IPS-15b (cell line): ENCODE results near the gene ZNF302.
"Not testable (repeated sequence)": the region's sequence is repeated elsewhere in the genome, so short reads cannot be mapped to it uniquely, and the experiment has no call there.

ENCODE experiments used
- H3K27me3 ChIP-seq: one replicate; pipeline ENCODE4 v1.6.1; 2013; ENCODE audit warnings: low read length; ENCODE audit not compliant: control insufficient read depth, insufficient read depth
- H3K36me3 ChIP-seq: one replicate; pipeline ENCODE4 v1.6.1; 2013; ENCODE audit warnings: low read length; ENCODE audit not compliant: control insufficient read depth, insufficient read depth
- H3K4me1 ChIP-seq: one replicate; pipeline ENCODE4 v1.6.1; 2013; ENCODE audit warnings: mild to moderate bottlenecking, low read length; ENCODE audit not compliant: control insufficient read depth, insufficient read depth
- H3K4me3 ChIP-seq: one replicate; pipeline ENCODE4 v1.5.1; 2013; ENCODE audit warnings: low read depth, low read length
- H3K9ac ChIP-seq: one replicate; pipeline ENCODE4 v1.6.1; 2013; ENCODE audit warnings: low read depth, mild to moderate bottlenecking, low read length
- H3K9me3 ChIP-seq: one replicate; pipeline ENCODE4 v1.6.1; 2013; ENCODE audit warnings: mild to moderate bottlenecking, low read length; ENCODE audit not compliant: control insufficient read depth, insufficient read depth

ZNF302 gene

DNA sequence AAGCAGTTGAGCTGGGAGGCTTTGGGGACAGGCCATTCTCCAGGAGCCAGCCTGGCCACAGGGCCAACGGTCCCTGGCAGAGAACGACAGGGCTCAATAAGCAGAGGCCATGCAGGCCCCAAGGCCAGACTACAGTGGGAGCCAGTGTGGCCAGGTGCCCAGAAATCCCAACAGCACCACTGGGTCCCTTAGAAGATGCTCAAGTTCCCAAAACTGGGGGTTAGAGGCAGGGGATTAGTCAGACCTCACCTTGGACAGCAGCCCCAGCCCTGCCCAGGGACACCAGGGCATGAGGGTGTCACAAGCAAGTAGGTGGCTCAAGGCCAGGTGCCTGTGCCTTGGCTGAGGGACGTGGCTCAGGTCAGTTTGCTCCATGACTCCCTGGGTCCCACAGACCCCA lies 13.3 kb upstream of the ZNF302 start:
- no peak overlapping the region for H3K4me3 ChIP-seq
- H3K27me3 ChIP-seq: no peaks in the 10 kb centered on the region
- no peak overlapping the region for H3K9ac ChIP-seq
- H3K4me1 ChIP-seq: peaks cover 3% of the 10 kb centered on the region
- H3K36me3 ChIP-seq: no peaks in the 10 kb centered on the region
- H3K9me3 ChIP-seq: no peaks in the 10 kb centered on the region

DNA sequence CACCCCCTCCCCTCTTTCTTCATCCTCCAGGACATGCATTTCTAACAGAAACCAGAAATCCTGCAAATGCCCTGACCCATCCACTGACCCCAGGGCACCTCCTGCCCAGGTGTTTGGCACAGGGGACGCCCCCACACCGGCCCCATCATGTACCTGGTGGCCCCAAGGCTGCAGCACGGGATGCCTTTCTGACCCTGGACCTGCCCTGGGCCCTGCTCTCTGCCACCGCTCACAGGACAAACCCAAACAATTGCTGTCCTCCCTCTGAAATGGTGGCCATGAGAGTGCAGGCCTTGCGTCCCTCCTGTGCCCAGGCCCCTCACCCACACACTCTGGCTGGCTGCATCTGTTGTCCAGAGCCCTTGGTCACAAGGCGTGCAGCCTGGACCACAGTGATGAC lies 12.6 kb upstream of the ZNF302 start:
- Histone ChIP-seq H3K36me3 (no peaks in the 10 kb centered on the region), H3K9ac (no peak overlapping the region), H3K4me3 (no peak overlapping the region), H3K9me3 (no peaks in the 10 kb centered on the region), H3K4me1 (peaks cover 3% of the 10 kb centered on the region), H3K27me3 (no peaks in the 10 kb centered on the region)

DNA sequence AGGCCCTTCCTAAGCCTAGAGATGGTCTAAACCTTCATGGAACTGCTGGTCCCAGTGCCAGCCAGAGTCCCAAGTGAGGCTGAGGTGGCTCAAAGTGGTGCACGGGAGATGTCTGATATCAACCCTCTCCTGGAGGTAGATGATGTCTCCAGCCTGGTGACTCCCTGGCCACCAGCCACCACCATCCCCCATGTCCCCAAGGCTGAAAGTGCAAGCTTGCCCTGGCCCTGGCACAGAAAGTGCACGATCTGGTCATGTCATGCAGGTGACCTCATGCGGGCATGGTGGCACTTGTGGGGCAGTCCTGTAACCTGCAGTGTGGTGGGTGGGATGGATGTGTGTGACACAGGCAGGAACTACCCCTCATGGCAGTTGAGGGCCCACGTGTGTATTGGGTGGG lies 12.2 kb upstream of the ZNF302 start:
- H3K9me3 ChIP-seq, H3K4me1 ChIP-seq, H3K36me3 ChIP-seq, H3K4me3 ChIP-seq, H3K9ac ChIP-seq, H3K27me3 ChIP-seq: not testable (repeated sequence)

DNA sequence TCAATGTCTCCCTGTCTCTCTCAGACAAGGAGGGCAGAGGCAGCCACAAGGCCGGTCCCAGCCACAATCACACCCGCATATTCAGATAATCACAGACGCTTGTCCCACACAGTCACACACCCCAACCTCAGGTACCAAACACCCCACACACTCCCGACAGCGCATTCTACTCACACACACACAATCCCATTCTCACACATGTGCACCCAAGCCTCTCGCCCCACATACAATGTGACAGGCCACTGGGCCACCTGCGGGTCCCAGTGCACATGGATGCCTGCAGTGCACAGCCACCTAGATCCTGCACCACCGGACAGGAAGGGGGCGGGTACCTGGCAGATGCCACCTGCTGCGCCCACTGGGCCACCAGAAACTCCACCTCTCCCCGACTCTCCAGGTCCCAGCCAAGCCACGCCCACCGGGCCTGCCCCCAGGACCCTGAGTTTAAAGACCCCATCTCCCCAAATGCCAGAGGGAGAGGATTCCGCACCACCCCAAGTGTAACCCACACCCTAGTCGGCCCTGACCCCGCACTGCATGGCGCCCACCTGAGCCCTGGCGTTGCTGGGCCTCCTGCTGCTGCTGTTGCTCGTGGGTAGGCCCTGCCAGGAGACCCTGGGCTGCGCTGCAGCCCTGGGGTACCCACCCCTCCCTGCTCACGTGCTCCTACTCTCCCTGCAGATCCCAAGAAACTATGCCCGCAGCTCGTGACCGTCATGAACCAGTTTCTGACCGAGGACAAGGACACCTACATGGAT lies 11.1 kb upstream of the ZNF302 start:
- Histone ChIP-seq H3K9ac (no peak overlapping the region), H3K36me3 (no peaks in the 10 kb centered on the region), H3K27me3 (no peaks in the 10 kb centered on the region), H3K9me3 (no peaks in the 10 kb centered on the region), H3K4me3 (no peak overlapping the region), H3K4me1 (peaks cover 3% of the 10 kb centered on the region)

DNA sequence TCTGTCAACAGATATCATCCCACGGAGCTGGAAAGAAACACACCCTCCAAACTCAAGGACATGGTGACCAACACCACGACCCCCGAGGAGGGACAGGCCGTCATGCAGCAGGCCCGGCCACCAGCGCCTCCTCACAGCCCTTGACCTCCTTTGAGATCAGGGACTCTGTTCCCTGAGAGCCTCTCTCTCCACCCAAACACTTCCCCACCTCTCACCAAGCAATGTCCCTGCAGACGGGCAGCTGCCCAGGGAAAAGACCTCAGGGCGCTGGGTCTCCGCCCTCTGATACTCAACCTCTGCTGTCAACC lies 10.6 kb upstream of the ZNF302 start:
- Histone ChIP-seq H3K4me1 (peaks cover 3% of the 10 kb centered on the region), H3K9ac (no peak overlapping the region), H3K27me3 (no peaks in the 10 kb centered on the region), H3K9me3 (no peaks in the 10 kb centered on the region), H3K4me3 (no peak overlapping the region), H3K36me3 (no peaks in the 10 kb centered on the region)

DNA sequence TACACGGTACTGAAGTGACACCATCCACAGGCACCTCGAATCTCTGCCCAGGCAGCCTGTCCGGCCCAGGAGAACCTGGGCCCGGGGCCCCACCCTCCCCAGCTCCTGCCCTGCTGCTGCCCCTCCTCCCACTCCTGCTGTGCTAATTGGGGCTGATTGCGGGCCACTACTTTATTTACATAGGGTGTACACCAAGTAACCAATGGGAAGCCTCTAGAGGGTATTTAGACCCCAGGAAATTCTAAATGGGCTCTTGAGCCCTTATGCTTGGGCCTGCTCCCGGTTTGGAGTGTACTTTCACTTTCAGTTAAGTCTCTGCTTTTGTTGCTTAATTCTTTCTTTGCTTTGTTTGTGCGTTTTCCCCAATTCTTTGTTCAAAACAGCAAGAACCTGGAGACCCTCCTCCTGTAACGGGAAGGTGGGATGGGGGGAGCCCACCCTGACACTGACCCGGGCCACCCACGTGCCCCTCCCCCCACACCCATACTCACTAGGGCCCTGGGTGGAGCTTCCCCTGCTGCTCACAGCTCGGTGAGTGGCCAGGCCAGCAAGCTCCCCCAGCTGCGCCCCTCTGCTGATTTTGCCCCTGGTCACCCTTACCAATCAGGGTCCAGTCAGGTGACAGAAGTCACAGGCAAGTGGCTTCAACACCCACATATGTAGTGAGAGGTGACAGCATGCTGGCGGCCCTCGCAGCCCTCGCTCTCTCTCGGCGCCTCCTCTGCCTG lies 10.0 kb upstream of the ZNF302 start:
- Histone ChIP-seq H3K4me1 (peaks cover 3% of the 10 kb centered on the region), H3K36me3 (no peaks in the 10 kb centered on the region), H3K9ac (no peak overlapping the region), H3K9me3 (no peaks in the 10 kb centered on the region), H3K27me3 (no peaks in the 10 kb centered on the region), H3K4me3 (peak overlapping the region; percentile 32)

DNA sequence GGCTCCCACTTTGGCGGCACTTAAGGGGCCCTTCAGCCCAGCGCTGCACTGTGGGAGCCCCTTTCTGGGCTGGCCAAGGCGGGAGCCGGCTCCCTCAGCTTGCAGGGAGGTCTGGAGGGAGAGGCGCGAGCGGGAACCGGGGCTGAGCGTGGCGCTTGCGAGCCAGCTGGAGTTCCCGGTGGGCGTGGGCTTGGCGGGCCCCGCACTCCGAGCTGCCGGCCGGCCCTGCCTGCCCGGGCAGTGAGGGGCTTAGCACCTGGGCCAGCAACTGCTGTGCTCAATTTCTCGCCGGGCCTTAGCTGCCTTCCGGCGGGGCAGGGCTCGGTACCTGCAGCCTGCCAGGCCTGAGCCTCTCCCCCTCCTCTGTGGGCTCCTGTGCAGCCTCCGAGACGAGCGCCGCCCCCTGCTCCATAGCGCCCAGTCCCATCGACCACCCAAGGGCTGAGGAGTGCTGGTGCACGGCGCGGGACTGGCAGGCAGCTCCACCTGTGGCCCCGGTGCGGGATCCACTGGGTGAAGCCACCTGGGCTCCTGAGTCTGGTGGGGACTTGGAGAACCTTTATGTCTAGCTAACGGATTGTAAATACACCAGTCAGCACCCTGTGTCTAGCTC lies 9.3 kb upstream of the ZNF302 start:
- H3K27me3 ChIP-seq, H3K4me1 ChIP-seq, H3K9me3 ChIP-seq, H3K36me3 ChIP-seq, H3K9ac ChIP-seq: not testable (repeated sequence)
- peak overlapping the region; percentile 32 for H3K4me3 ChIP-seq

DNA sequence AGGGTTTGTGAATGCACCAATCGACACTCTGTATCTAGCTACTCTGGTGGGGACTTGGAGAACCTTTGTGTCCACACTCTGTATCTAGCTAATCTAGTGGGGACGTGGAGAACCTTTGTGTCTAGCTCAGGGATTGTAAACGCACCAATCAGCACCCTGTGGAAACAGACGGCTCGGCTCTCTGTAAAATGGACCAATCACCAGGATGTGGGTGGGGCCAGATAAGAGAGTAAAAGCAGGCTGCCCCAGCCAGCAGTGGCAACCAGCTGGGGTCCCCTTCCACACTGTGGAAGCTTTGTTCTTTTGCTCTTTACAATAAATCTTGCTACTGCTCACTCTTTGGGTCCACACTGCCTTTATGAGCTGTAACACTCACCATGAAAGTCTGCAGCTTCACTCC lies 8.8 kb upstream of the ZNF302 start:
- not testable (repeated sequence) for H3K36me3 ChIP-seq, H3K4me3 ChIP-seq, H3K9ac ChIP-seq, H3K9me3 ChIP-seq, H3K4me1 ChIP-seq, H3K27me3 ChIP-seq

DNA sequence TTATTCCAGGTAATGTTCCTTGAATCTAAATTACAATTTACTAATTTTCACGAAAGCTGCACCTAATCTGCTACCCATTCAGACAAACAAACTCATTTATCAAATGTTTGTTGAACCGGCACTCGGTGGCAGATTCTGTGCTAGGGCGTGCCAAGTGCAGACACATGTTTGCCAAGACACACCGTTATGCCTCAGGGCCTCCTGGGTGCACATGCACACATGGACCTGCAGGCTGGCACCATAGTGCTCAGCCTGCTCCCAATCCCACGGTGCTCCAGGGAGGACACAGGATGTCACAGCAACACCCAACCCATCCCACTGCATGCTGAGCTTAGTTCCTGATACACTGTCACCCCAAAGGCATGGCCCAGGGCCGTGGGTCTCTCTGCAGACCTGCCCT lies 8.2 kb upstream of the ZNF302 start:
- Histone ChIP-seq H3K4me1 (peaks cover 3% of the 10 kb centered on the region), H3K36me3 (no peaks in the 10 kb centered on the region), H3K9ac (no peak overlapping the region), H3K9me3 (no peaks in the 10 kb centered on the region), H3K27me3 (peaks cover 4% of the 10 kb centered on the region), H3K4me3 (no peak overlapping the region)

DNA sequence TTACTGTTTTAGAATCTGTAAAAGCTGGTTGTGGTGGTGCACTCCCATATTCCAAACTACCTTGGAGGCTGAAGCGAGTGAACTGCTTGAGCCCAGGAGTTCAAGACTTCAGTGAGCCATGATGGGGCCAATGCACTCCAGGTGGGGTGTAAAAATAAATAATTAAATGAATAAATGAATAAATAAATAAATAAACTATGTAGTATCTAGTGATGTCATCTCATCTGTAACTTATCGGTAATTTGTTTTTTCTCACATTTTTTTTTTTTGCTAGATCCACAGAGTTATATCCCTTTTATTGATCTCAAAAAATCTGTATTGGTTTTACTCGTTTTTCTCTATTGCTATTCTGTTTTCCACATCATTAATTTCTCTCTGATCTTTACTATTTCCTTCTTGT lies 5.5 kb upstream of the ZNF302 start:
- Histone ChIP-seq H3K9ac (no peak overlapping the region), H3K4me3 (no peak overlapping the region), H3K9me3 (no peaks in the 10 kb centered on the region), H3K36me3 (no peaks in the 10 kb centered on the region), H3K27me3 (peaks cover 4% of the 10 kb centered on the region), H3K4me1 (peaks cover under 1% of the 10 kb centered on the region)

DNA sequence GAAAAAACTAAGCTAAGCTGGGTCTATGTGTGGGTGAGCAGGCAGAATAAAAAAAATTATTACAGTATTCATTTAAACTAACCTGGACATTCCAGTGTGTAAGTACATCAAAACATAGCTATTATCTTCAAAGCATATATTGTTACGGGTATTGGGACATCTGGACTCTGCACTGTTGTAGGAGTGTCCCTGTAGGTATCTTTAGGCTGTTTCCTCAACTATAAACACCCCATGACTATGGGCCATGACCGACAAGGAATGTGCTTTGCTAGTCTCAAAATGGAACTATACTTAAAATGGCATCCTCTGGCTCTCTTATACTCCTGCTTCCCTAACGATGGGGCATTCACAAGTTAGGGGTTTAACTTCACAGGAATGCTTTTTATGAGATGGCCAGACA lies 3.9 kb upstream of the ZNF302 start:
- no peaks in the 10 kb centered on the region for H3K36me3 ChIP-seq
- H3K4me1 ChIP-seq: no peaks in the 10 kb centered on the region
- H3K9ac ChIP-seq: no peak overlapping the region
- no peaks in the 10 kb centered on the region for H3K9me3 ChIP-seq
- peaks cover 4% of the 10 kb centered on the region for H3K27me3 ChIP-seq
- H3K4me3 ChIP-seq: no peak overlapping the region

DNA sequence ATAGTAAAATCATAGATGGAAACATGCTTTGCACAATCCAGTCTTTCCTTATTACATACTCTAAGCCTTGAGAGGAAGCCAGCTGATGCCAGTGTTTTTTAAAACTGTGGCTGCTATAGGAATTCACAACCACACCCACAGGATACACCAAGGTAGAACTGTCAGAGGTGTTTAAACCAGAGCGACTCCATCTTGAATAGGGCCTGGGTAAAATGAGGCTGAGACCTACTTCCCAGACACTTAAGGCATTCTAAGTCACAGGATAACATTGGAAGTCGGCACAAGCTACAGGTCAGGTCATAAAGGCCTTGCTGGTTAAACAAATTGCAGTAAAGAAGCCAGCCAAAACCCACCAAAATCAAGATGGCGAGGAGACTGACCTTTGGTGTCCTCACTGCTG lies 2.2 kb upstream of the ZNF302 start:
- Histone ChIP-seq H3K4me1 (no peaks in the 10 kb centered on the region), H3K9ac (no peak overlapping the region), H3K9me3 (no peaks in the 10 kb centered on the region), H3K27me3 (peaks cover 4% of the 10 kb centered on the region), H3K36me3 (peaks cover 3% of the 10 kb centered on the region), H3K4me3 (no peak overlapping the region)
